ENCODE results near the gene COL11A1.

GRCh38 chr1:102840741-102841140 is 267.6 kb downstream of the COL11A1 start:
- TF ChIP-seq CTCF (conservative IDR thresholded peaks at IDR 0.05) = no peak
- TF ChIP-seq EZH2 (IDR thresholded peaks at IDR 0.05; ENCODE audit: low read depth) = no peak

All from PC-9 (cell line).